Upper lobe of left lung (tissue), 4 donors: ENCODE results near the gene TMEM169.

Source experiments
- CTCF ChIP-seq, 6 experiments: fragments of 450-650 bp in 4 of 6; fragments of 200-600 bp in 2 of 6; sonication (generic) in 2 of 6; IDR thresholded peaks; one replicate each; pipeline ENCODE4 v1.5.1; 2016 to 2019; ENCODE audit warnings: antibody characterized with exemption in 6 of 6
- EP300 ChIP-seq, 4 donors: sonication (generic); formaldehyde crosslinking; IDR thresholded peaks; one replicate each; pipeline ENCODE4 v1.5.1; 2017; ENCODE audit warnings: antibody characterized with exemption in 4 of 4, control low read depth in 2 of 4
- POLR2A ChIP-seq, 4 donors: fragments of 450-650 bp; IDR thresholded peaks; one replicate each; pipeline ENCODE4 v1.5.1; 2016 to 2017; ENCODE audit warnings: antibody characterized with exemption in 4 of 4, mild to moderate bottlenecking in 2 of 4
- POLR2AphosphoS5 ChIP-seq, 2 donors: sonication (generic); formaldehyde crosslinking; IDR thresholded peaks; one replicate each; pipeline ENCODE4 v1.5.1; 2017; ENCODE audit warnings: antibody characterized with exemption in 2 of 2

- TF ChIP-seq POLR2AphosphoS5 (IDR thresholded peaks at IDR 0.05): no peak
- TF ChIP-seq CTCF (IDR thresholded peaks at IDR 0.05): no peak
- no peak for TF ChIP-seq POLR2A (IDR thresholded peaks at IDR 0.05)
- no peak for TF ChIP-seq EP300 (IDR thresholded peaks at IDR 0.05)
Observed at GRCh38 chr2:216144857-216145256, 63.1 kb downstream of the TMEM169 start.
